Right lobe of liver (tissue), 6 donors: ENCODE measurements around the gene ADH5. TPM values are rescaled to one million over a fixed set of nuclear protein-coding genes. Genes with fewer than 3 reads are reported as not detected.
"Not testable (repeated sequence)": the region's sequence is repeated elsewhere in the genome, so short reads cannot be mapped to it uniquely, and the experiment has no call there.

Source experiments
- ATAC-seq, 4 donors: fragments of 200-7000 bp; cut with Tn5 transposase; one replicate each; pipeline ENCODE4 v1.9.1; 2020; ENCODE audit warnings: mild to moderate bottlenecking in 4 of 4, moderate library complexity in 4 of 4
- DNase-seq, 3 donors: peaks; one replicate each; pipeline ENCODE4 v3.0.0-alpha.2; 2020
- H3K27ac ChIP-seq, 3 donors: fragments of 200-600 bp; one replicate each; pipeline ENCODE4 v1.8.0; 2022
- H3K27me3 ChIP-seq, 2 donors: fragments of 200-600 bp; one replicate each; pipeline ENCODE4 v1.8.0; 2022
- H3K36me3 ChIP-seq, 4 donors: fragments of 200-600 bp; sonication (generic) in 1 of 4; one replicate each; pipeline versions ENCODE4 v1.5.1 to v1.8.0; 2017 to 2022; ENCODE audit warnings: control low read depth in 1 of 4
- H3K4me1 ChIP-seq, 4 donors: fragments of 200-600 bp; sonication (generic) in 1 of 4; one replicate each; pipeline versions ENCODE4 v1.5.1 to v1.8.0; 2017 to 2022; ENCODE audit warnings: control low read depth in 1 of 4
- H3K4me3 ChIP-seq, 3 donors: fragments of 200-600 bp; one replicate each; pipeline ENCODE4 v1.8.0; 2022
- H3K9me3 ChIP-seq, 4 donors: fragments of 200-600 bp; sonication (generic) in 1 of 4; one replicate each; pipeline versions ENCODE4 v1.5.1 to v1.8.0; 2017 to 2022; ENCODE audit warnings: control low read depth in 1 of 4
- CTCF ChIP-seq, 4 donors: fragments of 200-600 bp in 3 of 4; fragments of 450-650 bp in 1 of 4; IDR thresholded peaks; one replicate each; pipeline versions ENCODE4 v1.5.1 to v1.8.0; 2016 to 2022; ENCODE audit warnings: antibody characterized with exemption in 4 of 4, mild to moderate bottlenecking in 2 of 4
- POLR2A ChIP-seq: fragments of 450-650 bp; IDR thresholded peaks from one replicate; pipeline ENCODE4 v1.6.1; 2017; ENCODE audit warnings: antibody characterized with exemption, mild to moderate bottlenecking
- WGBS: methylation state at CpG from one replicate; pipeline ENCODE4 v1.1.6; 2018; ENCODE audit warnings: low coverage, low lambda C conversion rate; ENCODE audit not compliant: insufficient coverage; ENCODE audit errors: missing lambda C conversion rate; 5-methylcytosine and 5-hydroxymethylcytosine counted together
- intact Hi-C, 2 donors: fragments of 100-400 bp; cut with DNase I; formaldehyde crosslinking; loops; one replicate each; pipeline versions ENCODE4 v1.11.2 to v1.14.1; 2022
- total RNA-seq, 6 experiments: library from RNA; depleted of rRNA in 2 of 6; stranded (reverse); fragments of >200 nt in 2 of 6; fragmentation: NEBNext Ultra II Directional in 3 of 6; extraction: Animal tissue kit (Norgen Biotek cat#: 25700) in 3 of 6; gene quantifications; one replicate each; pipeline versions ENCODE4 v1.1.0 to v1.2.4, GENCODE V29; 2016 to 2023
- donor health status: DM: no; HTN: yes; CAD: no.
- donor health status: DM: no; HTN: no; CAD: no.
- donor health status: DM: no; HTN: no; CAD: no.
- donor health status: DM: no; HTN: yes; CAD: no.
- donor health status: DM: no; HTN: yes; CAD: no.

Gene ADH5
- total RNA-seq, 6 experiments from 2014 or later: 109 to 170 (median 131) TPM

- H3K9me3 ChIP-seq: no peaks in the 10 kb centered on the region
- intact Hi-C loops: no loop called here
- TF ChIP-seq CTCF (IDR thresholded peaks at IDR 0.05) (no peak), POLR2A (no peak)
- 93% methylated on average over 4 of the region's 5 CpGs for WGBS
- ATAC-seq: no peak
- no peak overlapping the region for H3K27ac ChIP-seq
- no peak overlapping the region for H3K4me3 ChIP-seq
- H3K36me3 ChIP-seq: peaks cover 0 to 75% (median 31%) of the 10 kb centered on the region in 4 donors
- H3K4me1 ChIP-seq: peaks cover 0 to 17% (median 0%) of the 10 kb centered on the region in 4 donors
- H3K27me3 ChIP-seq: no peaks in the 10 kb centered on the region
- no peak for DNase-seq
Observed at GRCh38 chr4:99076292-99076976, 12.2 kb downstream of the ADH5 start.

- intact Hi-C loops: no loop called here
- DNase-seq: no peak
- WGBS: 92% methylated on average over 7 of the region's 7 CpGs
- Histone ChIP-seq H3K4me3 (no peak overlapping the region), H3K4me1 (peaks cover 0 to 15% (median 0%) of the 10 kb centered on the region in 4 donors), H3K9me3 (no peaks in the 10 kb centered on the region), H3K27me3 (no peaks in the 10 kb centered on the region), H3K27ac (no peak overlapping the region), H3K36me3 (peaks cover 0 to 70% (median 26%) of the 10 kb centered on the region in 4 donors)
- ATAC-seq: no peak
- TF ChIP-seq POLR2A: no peak
- no peak for TF ChIP-seq CTCF (IDR thresholded peaks at IDR 0.05)
Observed at GRCh38 chr4:99074816-99075215, 13.8 kb downstream of the ADH5 start.

DNA sequence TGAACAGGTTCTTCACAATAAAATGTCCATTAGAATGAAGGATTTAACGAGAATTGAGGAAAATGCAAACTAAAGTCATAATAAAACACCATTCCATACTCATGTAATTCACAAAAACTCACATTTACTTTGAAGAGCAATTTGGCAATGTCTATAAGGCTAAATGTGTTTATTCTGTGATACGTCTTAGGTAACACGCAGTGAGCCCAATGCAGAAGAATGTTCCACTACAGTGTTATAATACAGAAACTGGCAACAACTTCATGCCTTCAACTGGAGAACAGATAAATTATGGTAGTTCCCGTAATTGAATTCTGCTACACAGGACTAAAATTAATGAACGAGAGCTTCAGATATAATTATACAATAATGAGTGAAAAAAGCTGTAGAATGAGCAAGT is 17.4 kb downstream of the ADH5 start:
- H3K4me1 ChIP-seq: peaks cover 0 to 8% (median 0%) of the 10 kb centered on the region in 4 donors
- TF ChIP-seq CTCF (IDR thresholded peaks at IDR 0.05) (no peak), POLR2A (no peak)
- H3K36me3 ChIP-seq: peaks cover 5 to 49% (median 20%) of the 10 kb centered on the region in 4 donors
- no peak overlapping the region for H3K27ac ChIP-seq
- no peak for ATAC-seq
- no peaks in the 10 kb centered on the region for H3K9me3 ChIP-seq
- H3K4me3 ChIP-seq: no peak overlapping the region
- H3K27me3 ChIP-seq: no peaks in the 10 kb centered on the region
- no peak for DNase-seq
- 82% methylated on average over 5 of the region's 5 CpGs for WGBS
- intact Hi-C loops: no loop called here

- Histone ChIP-seq H3K27me3 (no peaks in the 10 kb centered on the region), H3K27ac (no peak overlapping the region), H3K9me3 (no peaks in the 10 kb centered on the region), H3K36me3 (peaks cover 2 to 19% (median 8%) of the 10 kb centered on the region in 4 donors), H3K4me3 (no peak overlapping the region), H3K4me1 (no peaks in the 10 kb centered on the region)
- intact Hi-C loops: no loop called here
- no peak for DNase-seq
- no peak for TF ChIP-seq CTCF (IDR thresholded peaks at IDR 0.05)
- TF ChIP-seq POLR2A: no peak
- WGBS: 19% methylated on average over 1 of the region's 1 CpG
- peak; percentile 63 to 83 (median 72) for ATAC-seq
Observed at GRCh38 chr4:99067617-99068016, 21.0 kb downstream of the ADH5 start.

DNA sequence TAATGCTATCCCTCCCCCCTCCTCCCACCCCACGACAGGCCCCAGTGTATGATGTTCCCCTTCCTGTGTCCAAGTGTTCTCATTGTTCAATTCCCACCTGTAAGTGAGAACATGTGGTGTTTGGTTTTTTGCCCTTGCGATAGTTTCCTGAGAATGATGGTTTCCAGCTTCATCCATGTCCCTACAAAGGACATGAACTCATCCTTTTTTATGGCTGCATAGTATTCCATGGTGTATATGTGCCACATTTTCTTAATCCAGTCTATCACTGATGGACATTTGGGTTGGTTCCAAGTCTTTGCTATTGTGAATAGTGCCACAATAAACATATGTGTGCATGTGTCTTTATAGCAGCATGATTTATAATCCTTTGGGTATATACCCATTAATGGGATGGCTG is 23.1 kb downstream of the ADH5 start:
- H3K36me3 ChIP-seq: not testable (repeated sequence)

More for the DNA sequence above, 23.1 kb downstream of the ADH5 start:
- H3K4me3 ChIP-seq, ATAC-seq, intact Hi-C loops, H3K27ac ChIP-seq, H3K4me1 ChIP-seq, H3K9me3 ChIP-seq, H3K27me3 ChIP-seq, DNase-seq: not testable (repeated sequence)
- WGBS: 100% methylated on average over 2 of the region's 2 CpGs
